Muscle of leg (tissue), 16 donors: ENCODE results near the gene TBCCD1. TPM values are rescaled to one million over a fixed set of nuclear protein-coding genes. Genes with fewer than 3 reads are reported as not detected.

Source experiments
- DNase-seq: peaks from one replicate; pipeline ENCODE4 v3.0.0; 2013
- H3K27ac ChIP-seq: one replicate; pipeline ENCODE4 v1.5.1; 2013; ENCODE audit warnings: mild to moderate bottlenecking, low read length, control low read depth
- H3K27me3 ChIP-seq: one replicate; pipeline ENCODE4 v1.6.1; 2013; ENCODE audit warnings: low read length; ENCODE audit not compliant: control insufficient read depth, insufficient read depth
- H3K36me3 ChIP-seq: one replicate; pipeline ENCODE4 v1.6.1; 2013; ENCODE audit warnings: low read length; ENCODE audit not compliant: control insufficient read depth, insufficient read depth
- H3K4me1 ChIP-seq: one replicate; pipeline ENCODE4 v1.6.1; 2013; ENCODE audit warnings: low read length; ENCODE audit not compliant: control insufficient read depth, insufficient read depth
- H3K4me3 ChIP-seq: one replicate; pipeline ENCODE4 v1.5.1; 2013; ENCODE audit warnings: low read length, control low read depth
- H3K9me3 ChIP-seq: replicated peaks from 2 replicates; pipeline ENCODE4 v1.6.1; 2013; ENCODE audit warnings: low read depth, low read length; ENCODE audit not compliant: control insufficient read depth
- WGBS: methylation state at CpG from one replicate; pipeline ENCODE4 v1.1.5; 2013; ENCODE audit warnings: missing lambda C conversion rate; ENCODE audit not compliant: insufficient coverage; 5-methylcytosine and 5-hydroxymethylcytosine counted together
- long read RNA-seq, 11 donors: transcript quantifications; one replicate each; lab custom pipeline, GENCODE V29; 2026
- polyA plus RNA-seq, 8 donors: library from polyadenylated mRNA; unstranded; fragments of 120-200 nt; gene quantifications; one replicate each; pipeline versions ENCODE4 v1.2.1 to v1.2.3, GENCODE V29; 2013; ENCODE audit warnings: inconsistent platforms in 1 of 8, low replicate concordance in 1 of 8; ENCODE audit not compliant: insufficient read length in 8 of 8, insufficient read depth in 1 of 8
- total RNA-seq: library from RNA; stranded (reverse); fragments of 120-200 nt; gene quantifications from one replicate; pipeline ENCODE4 v1.2.4, GENCODE V29; 2013

TBCCD1 gene, protein sequence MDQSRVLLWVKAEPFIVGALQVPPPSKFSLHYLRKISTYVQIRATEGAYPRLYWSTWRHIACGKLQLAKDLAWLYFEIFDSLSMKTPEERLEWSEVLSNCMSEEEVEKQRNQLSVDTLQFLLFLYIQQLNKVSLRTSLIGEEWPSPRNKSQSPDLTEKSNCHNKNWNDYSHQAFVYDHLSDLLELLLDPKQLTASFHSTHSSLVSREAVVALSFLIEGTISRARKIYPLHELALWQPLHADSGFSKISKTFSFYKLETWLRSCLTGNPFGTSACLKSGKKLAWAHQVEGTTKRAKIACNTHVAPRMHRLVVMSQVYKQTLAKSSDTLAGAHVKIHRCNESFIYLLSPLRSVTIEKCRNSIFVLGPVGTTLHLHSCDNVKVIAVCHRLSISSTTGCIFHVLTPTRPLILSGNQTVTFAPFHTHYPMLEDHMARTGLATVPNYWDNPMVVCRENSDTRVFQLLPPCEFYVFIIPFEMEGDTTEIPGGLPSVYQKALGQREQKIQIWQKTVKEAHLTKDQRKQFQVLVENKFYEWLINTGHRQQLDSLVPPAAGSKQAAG
- total RNA-seq (13.3 TPM), polyA plus RNA-seq (10 to 100 TPM in 7 of 8 donors, 1 to 10 TPM in 1; 8.5 to 14.3 (median 10.9) TPM)
- long read RNA-seq, donor 1, partial matches to known transcripts = 8 of 9 reads
- long read RNA-seq, donor 1, other reads (novel, unspliced or antisense) = 0 of 9 reads
- long read RNA-seq, donor 2 = 0 reads
- long read RNA-seq, donor 3, partial matches to known transcripts = 0 of 2 reads
- long read RNA-seq, donor 3, other reads (novel, unspliced or antisense) = 0 of 2 reads
- long read RNA-seq, donor 4, partial matches to known transcripts = 5 of 8 reads
- long read RNA-seq, donor 4, other reads (novel, unspliced or antisense) = 0 of 8 reads
- long read RNA-seq, donor 5, partial matches to known transcripts = 0 of 4 reads
- long read RNA-seq, donor 5, other reads (novel, unspliced or antisense) = 0 of 4 reads
- long read RNA-seq, donor 6, partial matches to known transcripts = 0 of 4 reads
- long read RNA-seq, donor 6, other reads (novel, unspliced or antisense) = 0 of 4 reads
- long read RNA-seq, donor 7, partial matches to known transcripts = 22 of 26 reads
- long read RNA-seq, donor 7, other reads (novel, unspliced or antisense) = 0 of 26 reads
- long read RNA-seq, donor 8, partial matches to known transcripts = 0 of 3 reads
- long read RNA-seq, donor 8, other reads (novel, unspliced or antisense) = 0 of 3 reads
- long read RNA-seq, donor 9, partial matches to known transcripts = 13 of 16 reads
- long read RNA-seq, donor 9, other reads (novel, unspliced or antisense) = 0 of 16 reads
- long read RNA-seq, donor 10, partial matches to known transcripts = 17 of 19 reads
- long read RNA-seq, donor 10, other reads (novel, unspliced or antisense) = 0 of 19 reads
- long read RNA-seq, donor 11, partial matches to known transcripts = 0 of 1 reads
- long read RNA-seq, donor 11, other reads (novel, unspliced or antisense) = 0 of 1 reads

DNA sequence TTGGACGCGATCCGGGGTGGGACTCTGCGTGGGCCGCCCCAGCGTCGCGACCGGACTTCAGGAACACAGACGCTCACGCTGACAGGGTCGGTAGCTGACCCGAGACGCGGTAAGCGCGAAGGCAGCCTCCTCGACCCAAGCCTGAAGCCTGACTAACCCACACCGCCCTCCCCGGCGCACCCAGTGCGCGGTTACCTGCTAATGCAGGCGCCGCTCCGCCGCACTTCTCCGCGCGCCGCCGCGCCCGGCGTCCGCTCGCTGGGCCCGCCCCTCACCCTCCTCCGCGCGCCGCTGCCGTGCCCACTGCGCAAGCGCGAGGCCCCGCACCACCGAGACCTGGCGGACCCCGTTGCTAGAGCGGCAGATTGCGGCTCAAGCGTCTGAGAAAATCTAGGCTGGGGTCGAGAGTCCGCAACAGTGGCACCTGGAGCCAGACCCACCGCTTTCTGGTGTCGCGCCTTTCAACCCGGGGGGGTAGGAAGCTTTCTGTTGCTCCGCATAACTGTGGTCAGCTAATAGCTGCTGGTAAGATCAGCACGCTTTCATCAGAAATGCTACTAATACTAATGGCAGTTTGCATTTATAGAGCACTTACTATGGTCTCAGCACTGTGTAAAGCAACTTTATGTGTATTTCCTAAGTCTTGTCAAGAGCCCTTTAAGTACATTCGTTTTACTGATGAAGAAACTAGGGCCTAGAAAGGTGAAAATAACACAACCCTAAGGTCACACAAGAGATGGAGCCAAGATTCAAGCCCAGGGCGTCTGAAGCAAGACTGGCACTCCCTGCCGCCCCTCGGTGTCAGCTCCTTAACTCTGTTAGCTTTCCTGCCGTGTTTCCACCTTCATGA, at the start of gene TBCCD1:
TBCCD1 (minus strand) TSS at position 268 of the 850 bp plus-strand sequence. CDS start 3,010 bp downstream, outside the sequence.
- Histone ChIP-seq H3K9me3 (no peaks in the 10 kb centered on the region), H3K27me3 (no peaks in the 10 kb centered on the region), H3K27ac (peak within 1 kb of the TSS; percentile 89), H3K36me3 (no peaks in the 10 kb centered on the region), H3K4me1 (peaks cover 24% of the 10 kb centered on the region), H3K4me3 (peak within 1 kb of the TSS; percentile 95)
- 0% methylated on average over 63 of the region's 66 CpGs for WGBS
- peak; percentile 95 for DNase-seq

DNA sequence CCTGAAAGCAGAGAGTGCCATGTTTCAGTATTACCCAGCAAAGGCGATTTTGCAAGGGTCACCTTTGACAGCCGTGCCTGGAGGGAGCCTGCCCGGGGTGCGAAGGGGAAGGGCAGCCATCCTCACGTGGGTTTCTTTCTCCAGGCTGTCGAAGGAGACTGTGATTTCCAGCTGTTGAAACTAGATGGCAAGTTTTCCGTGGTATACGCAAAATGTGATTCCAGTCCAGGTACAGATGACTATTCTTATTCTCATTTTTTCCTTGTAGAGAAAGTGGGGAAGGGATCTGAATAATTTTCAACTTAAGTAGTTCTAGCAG, 49.1 kb upstream of the TBCCD1 start:
- no peak overlapping the region for H3K4me3 ChIP-seq
- H3K27me3 ChIP-seq = peaks cover 37% of the 10 kb centered on the region
- DNase-seq = no peak
- 79% methylated on average over 6 of the region's 8 CpGs for WGBS
- no peaks in the 10 kb centered on the region for H3K36me3 ChIP-seq
- H3K9me3 ChIP-seq = no peaks in the 10 kb centered on the region
- H3K4me1 ChIP-seq = peaks cover 7% of the 10 kb centered on the region
- H3K27ac ChIP-seq = no peak overlapping the region

DNA sequence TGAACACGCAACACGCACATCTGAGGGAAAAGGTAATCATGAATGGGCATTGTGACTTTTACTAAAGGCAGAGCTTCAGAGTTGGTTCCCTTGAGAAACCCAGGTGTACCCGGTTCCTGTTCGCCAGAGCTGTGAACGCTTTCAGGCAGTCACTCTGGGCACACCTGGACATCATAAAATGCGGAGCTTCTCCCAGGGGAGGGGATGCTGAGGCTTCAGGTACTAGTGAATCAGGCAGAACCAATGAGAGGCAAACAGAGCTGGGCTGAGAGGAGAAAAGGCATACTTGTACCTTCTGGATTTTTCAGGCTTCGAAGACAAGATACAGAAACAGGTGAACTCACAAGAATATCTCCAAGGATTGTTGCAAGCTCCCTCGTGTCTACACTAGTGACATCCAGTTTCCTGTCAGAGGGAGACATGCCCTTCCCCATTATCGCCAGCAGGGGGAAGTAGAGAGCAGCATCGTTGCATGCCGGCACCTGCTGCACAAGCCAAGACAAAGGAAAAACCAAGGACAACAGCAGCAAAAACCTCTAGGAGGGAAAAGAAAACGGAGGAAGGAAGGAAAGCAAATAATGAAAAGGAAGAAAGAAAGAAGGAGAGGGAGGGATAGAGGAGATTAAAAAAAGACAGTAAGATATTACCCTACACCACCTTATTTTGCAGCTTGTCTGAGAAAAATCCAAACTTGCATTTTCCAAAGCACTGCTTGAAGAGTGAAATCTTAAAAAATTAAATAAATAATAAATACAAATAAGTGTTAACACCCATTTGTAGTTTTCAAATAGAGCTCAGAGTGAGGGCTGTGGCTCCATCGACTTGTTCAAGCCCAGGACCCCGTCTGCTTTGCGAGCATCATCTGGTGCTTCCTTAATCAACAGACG, 47.7 kb upstream of the TBCCD1 start:
- peak; percentile 74 for DNase-seq
- Histone ChIP-seq H3K27ac (no peak overlapping the region), H3K4me1 (peaks cover 7% of the 10 kb centered on the region), H3K9me3 (no peaks in the 10 kb centered on the region), H3K4me3 (no peak overlapping the region), H3K27me3 (peaks cover 33% of the 10 kb centered on the region), H3K36me3 (no peaks in the 10 kb centered on the region)
- 41% methylated on average over 10 of the region's 16 CpGs for WGBS

DNA sequence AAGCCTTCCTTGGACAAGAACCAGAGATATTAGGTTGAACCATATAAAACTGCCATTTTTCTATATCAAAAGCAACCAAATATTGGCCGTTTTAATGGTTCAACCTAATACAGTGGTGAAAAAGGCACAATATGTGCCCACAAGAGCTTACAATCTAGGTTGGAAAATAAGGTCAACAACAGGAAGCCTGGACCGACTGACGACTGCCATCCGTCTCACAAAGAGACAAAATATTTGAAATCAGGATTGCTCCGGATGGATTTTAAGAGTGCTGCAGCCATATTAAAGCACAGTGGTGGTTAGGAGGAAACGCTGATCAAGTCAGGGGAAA, 47.1 kb upstream of the TBCCD1 start:
- Histone ChIP-seq H3K27ac (no peak overlapping the region), H3K9me3 (no peaks in the 10 kb centered on the region), H3K4me3 (no peak overlapping the region), H3K27me3 (peaks cover 33% of the 10 kb centered on the region), H3K4me1 (peaks cover 7% of the 10 kb centered on the region), H3K36me3 (no peaks in the 10 kb centered on the region)
- WGBS = 70% methylated on average over 5 of the region's 6 CpGs
- no peak for DNase-seq

DNA sequence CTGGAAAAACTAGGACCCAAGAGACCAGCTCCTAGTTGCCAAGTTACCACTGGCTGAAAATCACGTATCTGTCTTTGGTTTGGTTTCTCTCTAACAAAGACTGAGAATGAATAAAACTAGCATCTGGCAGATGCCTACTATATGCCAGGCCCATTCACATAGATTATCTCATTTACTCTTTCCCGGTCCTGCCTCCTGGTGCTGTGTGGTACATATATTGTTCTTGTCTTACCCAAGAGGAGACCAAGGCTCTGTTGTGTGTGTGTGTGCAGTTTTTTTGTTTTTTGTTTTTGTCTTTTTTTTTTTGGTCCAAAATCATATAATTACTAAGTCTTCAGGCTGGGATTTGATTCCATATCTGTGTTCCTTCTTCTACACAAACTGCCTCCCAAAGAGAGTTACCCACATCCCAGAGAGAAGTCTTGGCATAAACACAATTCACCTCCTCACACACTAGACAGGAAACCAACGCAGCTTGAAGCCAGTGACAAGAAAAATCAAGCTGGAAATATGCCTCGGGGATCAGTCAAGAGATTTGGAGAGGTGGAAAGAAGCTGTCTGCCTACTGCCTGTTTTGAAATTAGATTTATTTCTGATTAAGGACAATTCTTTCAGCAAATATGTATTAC, 46.6 kb upstream of the TBCCD1 start:
- no CpG with 5 or more reads among the region's 4 CpGs for WGBS
- Histone ChIP-seq H3K36me3 (no peaks in the 10 kb centered on the region), H3K4me1 (peaks cover 7% of the 10 kb centered on the region), H3K9me3 (no peaks in the 10 kb centered on the region), H3K27ac (no peak overlapping the region), H3K4me3 (no peak overlapping the region), H3K27me3 (peaks cover 33% of the 10 kb centered on the region)
- DNase-seq = no peak

DNA sequence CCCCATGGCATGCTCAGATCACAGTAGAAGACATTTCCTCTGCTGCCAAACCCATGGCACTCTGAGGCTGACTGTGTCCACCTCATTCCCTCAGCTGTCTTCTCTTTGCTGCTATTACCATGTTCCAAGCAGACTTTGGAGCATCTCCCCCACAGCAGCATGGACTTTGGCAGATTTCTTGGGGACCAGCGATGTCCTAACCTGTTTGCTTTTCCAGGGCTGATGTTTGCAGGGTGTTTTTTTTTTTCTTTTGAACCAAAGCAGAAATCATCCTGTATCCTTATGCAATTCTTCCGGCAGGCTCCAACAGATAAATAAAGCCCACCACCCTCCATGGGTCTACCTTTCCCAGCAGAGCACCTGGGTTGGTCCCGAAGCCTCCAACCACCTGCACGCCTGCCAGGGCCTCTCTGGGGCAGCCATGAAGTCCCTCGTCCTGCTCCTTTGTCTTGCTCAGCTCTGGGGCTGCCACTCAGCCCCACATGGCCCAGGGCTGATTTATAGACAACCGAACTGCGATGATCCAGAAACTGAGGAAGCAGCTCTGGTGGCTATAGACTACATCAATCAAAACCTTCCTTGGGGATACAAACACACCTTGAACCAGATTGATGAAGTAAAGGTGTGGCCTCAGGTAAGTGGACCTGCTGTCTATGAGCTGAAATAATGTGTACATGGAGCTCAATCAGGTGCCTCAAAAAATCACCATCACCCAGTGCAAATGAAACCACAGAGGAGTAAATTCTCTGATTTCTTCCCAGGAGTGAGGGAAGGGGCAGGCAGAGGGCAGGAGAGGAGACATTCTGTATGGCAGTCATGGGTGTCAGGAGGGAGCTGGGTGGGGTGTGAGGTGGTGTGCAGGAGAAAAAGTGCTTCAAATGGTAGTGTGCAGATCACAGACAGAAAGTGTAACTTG, 45.8 kb upstream of the TBCCD1 start, which contains the start of gene AHSG:
AHSG (plus strand) TSS at position 340 of the 916 bp plus-strand sequence; CDS start at position 422, 82 bp downstream.
- no peak within 1 kb of the TSS for H3K4me3 ChIP-seq
- WGBS = 62% methylated on average over 3 of the region's 7 CpGs

DNA sequence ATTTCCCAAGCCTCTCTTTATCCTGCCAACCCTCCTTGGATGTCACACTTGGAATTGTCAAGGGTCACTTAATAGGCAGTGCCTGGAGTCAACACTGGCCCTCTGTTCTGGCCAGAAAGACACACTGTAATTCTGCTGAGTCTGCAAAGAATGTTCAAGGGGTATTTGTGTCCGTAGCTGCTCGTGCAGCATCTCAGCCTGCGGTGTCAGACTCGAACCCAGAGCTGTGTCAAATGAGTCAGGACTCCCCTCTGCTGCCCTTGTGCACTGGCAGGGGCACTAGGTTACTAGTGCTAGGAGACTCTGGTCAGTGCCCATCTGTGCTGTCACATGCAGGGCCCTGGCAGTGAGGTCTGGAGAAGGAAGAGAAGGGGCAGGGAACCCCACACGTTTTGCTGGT, 44.9 kb upstream of the TBCCD1 start:
- whole genome bisulfite sequencing = 65% methylated on average over 5 of the region's 5 CpGs

More for the DNA sequence above, 45.8 kb upstream of the TBCCD1 start, which contains the start of gene AHSG:
- Histone ChIP-seq H3K27me3 (peaks cover 26% of the 10 kb centered on the region), H3K36me3 (no peaks in the 10 kb centered on the region), H3K27ac (no peak within 1 kb of the TSS), H3K9me3 (no peaks in the 10 kb centered on the region), H3K4me1 (peaks cover 7% of the 10 kb centered on the region)
- DNase-seq = no peak

More for the DNA sequence above, 44.9 kb upstream of the TBCCD1 start:
- Histone ChIP-seq H3K9me3 (no peaks in the 10 kb centered on the region), H3K4me1 (peaks cover 3% of the 10 kb centered on the region), H3K4me3 (no peak overlapping the region), H3K36me3 (no peaks in the 10 kb centered on the region), H3K27ac (no peak overlapping the region), H3K27me3 (peaks cover 21% of the 10 kb centered on the region)
- DNase-seq = no peak
